OCI-LY1 (cell line): ENCODE results near the gene TBC1D4.

ENCODE experiments used
- H2AFZ ChIP-seq: fragments of 200-600 bp; sonication (generic), shearing (Covaris generic); 2 replicates; pipeline ENCODE4 v1.6.0; 2014; ENCODE audit warnings: antibody characterized with exemption, mild to moderate bottlenecking, low read length
- H3F3A ChIP-seq: fragments of 200-600 bp; sonication (generic), shearing (Covaris generic); 2 replicates; pipeline ENCODE4 v1.6.0; 2014; ENCODE audit warnings: mild to moderate bottlenecking, antibody characterized with exemption, low read length, moderate library complexity; ENCODE audit not compliant: insufficient read depth
- H3K27ac ChIP-seq: fragments of 200-600 bp; sonication (generic); 2 replicates; pipeline ENCODE4 v1.5.1; 2014; ENCODE audit warnings: low read length, mixed run types, mild to moderate bottlenecking, low read depth; ENCODE audit not compliant: poor library complexity, severe bottlenecking
- H3K27me3 ChIP-seq: fragments of 200-600 bp; sonication (generic); 2 replicates; pipeline ENCODE4 v1.6.0; 2014; ENCODE audit warnings: antibody characterized with exemption, mild to moderate bottlenecking, low read length, moderate library complexity; ENCODE audit not compliant: insufficient read depth
- H3K36me3 ChIP-seq: fragments of 200-600 bp; sonication (generic); 2 replicates; pipeline ENCODE4 v1.6.1; 2014; ENCODE audit warnings: mild to moderate bottlenecking, antibody characterized with exemption, low read length, moderate library complexity, mixed read lengths; ENCODE audit not compliant: insufficient read depth
- H3K4me1 ChIP-seq: fragments of 200-600 bp; sonication (generic); 2 replicates; pipeline ENCODE4 v1.5.1; 2014; ENCODE audit warnings: mild to moderate bottlenecking, low read length, moderate library complexity; ENCODE audit not compliant: insufficient read depth, severe bottlenecking
- H3K4me2 ChIP-seq: fragments of 200-600 bp; sonication (generic), shearing (Covaris generic); 2 replicates; pipeline ENCODE4 v1.6.1; 2014; ENCODE audit warnings: low read length
- H3K4me3 ChIP-seq: fragments of 200-600 bp; sonication (generic); 2 replicates; pipeline ENCODE4 v1.5.1; 2014; ENCODE audit warnings: low read length, low read depth, mild to moderate bottlenecking, mixed read lengths; ENCODE audit not compliant: poor library complexity, severe bottlenecking
- H3K79me2 ChIP-seq: fragments of 200-600 bp; shearing (Covaris generic); 2 replicates; pipeline ENCODE4 v1.6.1; 2016; ENCODE audit warnings: mixed run types, low read length, mixed read lengths; ENCODE audit not compliant: insufficient read depth
- H3K9ac ChIP-seq: fragments of 200-600 bp; sonication (generic), shearing (Covaris generic); 2 replicates; pipeline ENCODE4 v1.6.1; 2014; ENCODE audit warnings: mild to moderate bottlenecking, low read length, mixed read lengths
- H3K9me2 ChIP-seq: fragments of 200-600 bp; sonication (generic), shearing (Covaris generic); 2 replicates; pipeline ENCODE4 v1.6.1; 2014; ENCODE audit warnings: low read depth, mild to moderate bottlenecking, low read length, mixed read lengths
- H3K9me3 ChIP-seq: fragments of 200-600 bp; shearing (Covaris generic); 2 replicates; pipeline ENCODE4 v1.6.1; 2014; ENCODE audit warnings: low read length, mixed read lengths
- H4K20me1 ChIP-seq: fragments of 200-600 bp; sonication (generic), shearing (Covaris generic); 2 replicates; pipeline ENCODE4 v1.6.0; 2016; ENCODE audit warnings: mild to moderate bottlenecking, low read length; ENCODE audit not compliant: insufficient read depth
- CTCF ChIP-seq: fragments of 200-600 bp; sonication (generic), shearing (Covaris generic); IDR thresholded peaks from 2 replicates; pipeline ENCODE4 v1.5.1; 2017; ENCODE audit warnings: mild to moderate bottlenecking, antibody characterized with exemption, low read length, moderate library complexity, mixed read lengths
- EZH2 ChIP-seq: fragments of 200-600 bp; sonication (generic), shearing (Covaris generic); IDR thresholded peaks from 2 replicates; pipeline ENCODE4 v1.8.0; 2017; ENCODE audit warnings: borderline replicate concordance, mixed run types, mild to moderate bottlenecking, antibody characterized with exemption, low read length, moderate library complexity, mixed read lengths

TBC1D4 gene

GRCh38 chr13:75469047-75469446, 12.9 kb downstream of the TBC1D4 start:
- H3K9ac ChIP-seq, result no peak overlapping the region
- H3K79me2 ChIP-seq, result no peaks in the 10 kb centered on the region
- H3K9me3 ChIP-seq, result no peaks in the 10 kb centered on the region
- no peak overlapping the region for H2AFZ ChIP-seq
- no peak overlapping the region for H3K27ac ChIP-seq
- H3K4me2 ChIP-seq, result no peak overlapping the region
- no peaks in the 10 kb centered on the region for H3K27me3 ChIP-seq
- H3F3A ChIP-seq, result no peaks in the 10 kb centered on the region
- H4K20me1 ChIP-seq, result no peaks in the 10 kb centered on the region
- no peaks in the 10 kb centered on the region for H3K36me3 ChIP-seq
- H3K9me2 ChIP-seq, result no peaks in the 10 kb centered on the region
- no peak for TF ChIP-seq CTCF
- TF ChIP-seq EZH2, result no peak
- no peak overlapping the region for H3K4me3 ChIP-seq
- H3K4me1 ChIP-seq, result no peaks in the 10 kb centered on the region

GRCh38 chr13:75468602-75469001, 13.4 kb downstream of the TBC1D4 start:
- Histone ChIP-seq H3K9ac (no peak overlapping the region), H4K20me1 (no peaks in the 10 kb centered on the region), H3K27me3 (no peaks in the 10 kb centered on the region), H3K9me2 (no peaks in the 10 kb centered on the region), H3K27ac (no peak overlapping the region), H3K9me3 (no peaks in the 10 kb centered on the region), H3K4me1 (no peaks in the 10 kb centered on the region), H3K4me3 (no peak overlapping the region), H3K79me2 (no peaks in the 10 kb centered on the region), H3F3A (no peaks in the 10 kb centered on the region), H2AFZ (no peak overlapping the region), H3K36me3 (no peaks in the 10 kb centered on the region), H3K4me2 (no peak overlapping the region)
- TF ChIP-seq EZH2 (no peak), CTCF (no peak)

- Histone ChIP-seq H3K9me2 (no peaks in the 10 kb centered on the region), H3K27me3 (no peaks in the 10 kb centered on the region), H2AFZ (no peak overlapping the region), H3K9ac (no peak overlapping the region), H3K27ac (no peak overlapping the region), H3K36me3 (no peaks in the 10 kb centered on the region), H3K79me2 (no peaks in the 10 kb centered on the region), H4K20me1 (no peaks in the 10 kb centered on the region), H3K9me3 (no peaks in the 10 kb centered on the region), H3K4me1 (no peaks in the 10 kb centered on the region), H3K4me3 (no peak overlapping the region), H3F3A (no peaks in the 10 kb centered on the region), H3K4me2 (no peak overlapping the region)
- TF ChIP-seq CTCF (no peak), EZH2 (no peak)
Observed at GRCh38 chr13:75468098-75468497, 13.9 kb downstream of the TBC1D4 start.
